OCI-LY1 (cell line): ENCODE data around the gene IL1RAPL2.

Source experiments
- EZH2 ChIP-seq: fragments of 200-600 bp; sonication (generic), shearing (Covaris generic); IDR thresholded peaks from 2 replicates; pipeline ENCODE4 v1.8.0; 2017; ENCODE audit warnings: borderline replicate concordance, mixed run types, mild to moderate bottlenecking, antibody characterized with exemption, low read length, moderate library complexity, mixed read lengths
- TF ChIP-seq, protein P1 (sequence below): fragments of 200-600 bp; sonication (generic), shearing (Covaris generic); IDR thresholded peaks from 2 replicates; pipeline ENCODE4 v1.5.1; 2017; ENCODE audit warnings: mild to moderate bottlenecking, antibody characterized with exemption, low read length, moderate library complexity, mixed read lengths

DNA sequence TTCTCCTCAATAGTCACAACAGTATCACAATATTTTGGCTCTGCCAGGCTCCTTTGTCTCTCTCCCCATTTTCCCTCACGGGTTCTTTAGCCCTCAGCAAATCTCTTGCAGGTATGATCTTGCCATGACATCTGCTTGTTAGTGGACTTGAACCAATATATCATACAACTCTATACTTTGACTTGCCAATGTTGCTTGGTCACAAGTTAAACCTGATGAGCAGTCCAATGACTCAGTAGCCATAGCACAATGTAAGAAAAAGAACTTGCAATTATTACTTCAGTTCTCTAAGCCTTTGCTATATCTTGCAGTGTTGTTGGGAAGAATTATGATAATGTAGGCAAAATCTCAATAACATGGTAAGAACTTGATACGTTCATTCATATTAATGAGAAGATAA is 1081.8 kb downstream of the IL1RAPL2 start:
- TF ChIP-seq, protein P1, sequence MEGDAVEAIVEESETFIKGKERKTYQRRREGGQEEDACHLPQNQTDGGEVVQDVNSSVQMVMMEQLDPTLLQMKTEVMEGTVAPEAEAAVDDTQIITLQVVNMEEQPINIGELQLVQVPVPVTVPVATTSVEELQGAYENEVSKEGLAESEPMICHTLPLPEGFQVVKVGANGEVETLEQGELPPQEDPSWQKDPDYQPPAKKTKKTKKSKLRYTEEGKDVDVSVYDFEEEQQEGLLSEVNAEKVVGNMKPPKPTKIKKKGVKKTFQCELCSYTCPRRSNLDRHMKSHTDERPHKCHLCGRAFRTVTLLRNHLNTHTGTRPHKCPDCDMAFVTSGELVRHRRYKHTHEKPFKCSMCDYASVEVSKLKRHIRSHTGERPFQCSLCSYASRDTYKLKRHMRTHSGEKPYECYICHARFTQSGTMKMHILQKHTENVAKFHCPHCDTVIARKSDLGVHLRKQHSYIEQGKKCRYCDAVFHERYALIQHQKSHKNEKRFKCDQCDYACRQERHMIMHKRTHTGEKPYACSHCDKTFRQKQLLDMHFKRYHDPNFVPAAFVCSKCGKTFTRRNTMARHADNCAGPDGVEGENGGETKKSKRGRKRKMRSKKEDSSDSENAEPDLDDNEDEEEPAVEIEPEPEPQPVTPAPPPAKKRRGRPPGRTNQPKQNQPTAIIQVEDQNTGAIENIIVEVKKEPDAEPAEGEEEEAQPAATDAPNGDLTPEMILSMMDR, result no peak
- TF ChIP-seq EZH2, result no peak
